Psoas muscle (tissue), 8 donors: ENCODE measurements around the gene TNNT3. TPM values are rescaled to one million over a fixed set of nuclear protein-coding genes. Genes with fewer than 3 reads are reported as not detected.

Experiments
- ATAC-seq, 4 donors: fragments of 200-7000 bp; cut with Tn5 transposase; one replicate each; pipeline ENCODE4 v1.9.1; 2020; ENCODE audit warnings: moderate library complexity in 3 of 4, mild to moderate bottlenecking in 2 of 4
- DNase-seq, 2 donors: peaks; one replicate each; pipeline ENCODE4 v3.0.0-alpha.2; 2020
- H3K27ac ChIP-seq: fragments of 200-600 bp; one replicate; pipeline ENCODE4 v1.8.0; 2022
- H3K27me3 ChIP-seq, 3 donors: fragments of 200-600 bp in 1 of 3; one replicate each; pipeline versions ENCODE4 v1.6.1 to v1.8.0; 2013 to 2022; ENCODE audit warnings: low read length in 2 of 3, mild to moderate bottlenecking in 2 of 3, moderate library complexity in 1 of 3; ENCODE audit not compliant: insufficient read depth in 3 of 3
- H3K36me3 ChIP-seq, 2 donors: fragments of 200-600 bp in 1 of 2; one replicate each; pipeline versions ENCODE4 v1.6.1 to v1.8.0; 2013 to 2022; ENCODE audit warnings: low read depth in 1 of 2, mild to moderate bottlenecking in 1 of 2, moderate library complexity in 1 of 2; ENCODE audit not compliant: insufficient read depth in 1 of 2
- H3K4me1 ChIP-seq: fragments of 200-600 bp; one replicate; pipeline ENCODE4 v1.8.0; 2022
- H3K4me3 ChIP-seq: fragments of 200-600 bp; one replicate; pipeline ENCODE4 v1.8.0; 2022; ENCODE audit warnings: mild to moderate bottlenecking
- H3K9me3 ChIP-seq: fragments of 200-600 bp; one replicate; pipeline ENCODE4 v1.8.0; 2022
- WGBS, 3 donors: extraction: QIAGEN DNeasy Blood & Tissue Kit; methylation state at CpG; one replicate each; pipeline versions ENCODE4 v1.1.6 to v1.1.7; 2013; 5-methylcytosine and 5-hydroxymethylcytosine counted together
- intact Hi-C, 2 donors: fragments of 100-400 bp; cut with DNase I; formaldehyde crosslinking; loops; one replicate each; pipeline versions ENCODE4 v1.11.0 to v1.14.2; 2022
- polyA plus RNA-seq, 3 donors: library from polyadenylated mRNA; stranded (reverse); fragments of 200-250 nt; gene quantifications; one replicate each; pipeline ENCODE4 v1.2.3, GENCODE V29; 2013
- total RNA-seq, 4 donors: library from RNA; stranded (reverse); fragmentation: NEBNext Ultra II Directional in 2 of 4; extraction: Animal tissue kit (Norgen Biotek cat#: 25700) in 2 of 4; gene quantifications; one replicate each; pipeline versions ENCODE4 v1.2.1 to v1.2.4, GENCODE V29; 2021 to 2023
- TF ChIP-seq, protein P1 (sequence below): fragments of 200-600 bp; IDR thresholded peaks from one replicate; pipeline ENCODE4 v1.8.0; 2022; ENCODE audit warnings: antibody characterized with exemption
- donor health status: healthy with polysubstance abuse.
- donor health status: DM: no; HTN: no; CAD: no; lungs with moderate emphysema.
- donor health status: Bipolar disorder and iron deficiency.
- donor health status: healthy.
- donor health status: DM: yes; HTN: yes; CAD: no.
- donor health status: DM: no; HTN: no; CAD: no.
- donor health status: DM: no; HTN: no; CAD: no.
- donor health status: DM: yes; HTN: yes; CAD: no.

TNNT3 gene
- total and polyA plus RNA-seq, 7 donors = 1,367 to 7,638 (median 3,289) TPM

DNA sequence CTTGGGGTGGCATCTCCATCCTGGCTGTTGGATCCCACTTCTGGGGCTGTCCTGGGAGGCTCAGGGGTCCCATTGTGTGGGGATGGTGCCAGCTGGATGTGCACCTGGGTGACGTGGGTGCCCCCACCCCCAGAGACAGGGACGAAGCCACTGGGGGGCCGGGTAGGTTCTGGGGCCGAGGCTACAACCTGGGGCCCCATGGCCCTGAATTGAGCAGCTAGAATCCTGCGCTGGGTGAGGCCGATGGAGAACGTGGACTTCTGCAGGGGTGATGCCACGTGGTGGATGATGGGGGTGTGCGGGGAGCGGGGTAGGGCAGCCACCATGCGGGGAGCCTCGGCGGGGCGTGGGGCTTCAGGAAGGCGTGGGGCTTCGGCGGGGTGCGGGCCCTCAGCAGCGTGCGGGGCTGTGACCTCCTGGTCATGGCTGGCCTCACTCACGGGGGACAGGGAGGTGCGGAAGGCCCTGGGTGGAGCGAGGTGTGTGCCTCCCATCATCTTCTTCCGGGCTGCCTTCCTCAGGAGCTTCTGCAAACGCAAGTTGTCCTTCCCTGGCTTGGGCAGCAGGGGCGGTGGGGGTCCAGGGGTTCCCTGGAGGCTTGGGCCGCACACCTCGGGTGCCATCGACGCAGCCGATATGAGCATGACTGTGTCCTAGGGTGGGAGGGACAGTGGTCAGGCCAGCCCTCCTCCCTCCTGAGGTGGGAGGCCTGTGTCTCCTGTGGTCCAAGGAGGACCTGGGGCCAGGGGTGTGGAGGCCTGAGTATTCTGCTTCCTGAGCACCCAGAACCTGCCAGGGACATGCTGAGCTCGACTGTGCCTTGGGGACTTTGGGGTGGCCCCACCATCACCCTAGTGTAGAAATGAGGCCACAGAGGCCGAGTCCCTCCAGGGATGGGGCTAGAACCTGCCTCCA is 29.3 kb upstream of the TNNT3 start:
- H3K36me3 ChIP-seq = peaks cover 0 to 4% of the 10 kb centered on the region in 2 donors
- no peaks in the 10 kb centered on the region for H3K27me3 ChIP-seq
- H3K27ac ChIP-seq = peak overlapping the region; percentile 82
- DNase-seq = no peak
- peak in 3 of 4 donors; percentile 7 to 10 (median 7) for ATAC-seq
- 77 to 85% (median 79%) methylated on average over 26 to 33 of the region's 33 CpGs for WGBS, 3 donors
- H3K4me1 ChIP-seq = peaks cover 35% of the 10 kb centered on the region
- intact Hi-C loops = loop anchor here in 1 of 2 donors (10.0 kb wide), 1 partner anchor 55 kb away; the partner anchor contains the start of gene MRPL23
- H3K4me3 ChIP-seq = no peak overlapping the region
- H3K9me3 ChIP-seq = no peaks in the 10 kb centered on the region
- TF ChIP-seq, protein P1, sequence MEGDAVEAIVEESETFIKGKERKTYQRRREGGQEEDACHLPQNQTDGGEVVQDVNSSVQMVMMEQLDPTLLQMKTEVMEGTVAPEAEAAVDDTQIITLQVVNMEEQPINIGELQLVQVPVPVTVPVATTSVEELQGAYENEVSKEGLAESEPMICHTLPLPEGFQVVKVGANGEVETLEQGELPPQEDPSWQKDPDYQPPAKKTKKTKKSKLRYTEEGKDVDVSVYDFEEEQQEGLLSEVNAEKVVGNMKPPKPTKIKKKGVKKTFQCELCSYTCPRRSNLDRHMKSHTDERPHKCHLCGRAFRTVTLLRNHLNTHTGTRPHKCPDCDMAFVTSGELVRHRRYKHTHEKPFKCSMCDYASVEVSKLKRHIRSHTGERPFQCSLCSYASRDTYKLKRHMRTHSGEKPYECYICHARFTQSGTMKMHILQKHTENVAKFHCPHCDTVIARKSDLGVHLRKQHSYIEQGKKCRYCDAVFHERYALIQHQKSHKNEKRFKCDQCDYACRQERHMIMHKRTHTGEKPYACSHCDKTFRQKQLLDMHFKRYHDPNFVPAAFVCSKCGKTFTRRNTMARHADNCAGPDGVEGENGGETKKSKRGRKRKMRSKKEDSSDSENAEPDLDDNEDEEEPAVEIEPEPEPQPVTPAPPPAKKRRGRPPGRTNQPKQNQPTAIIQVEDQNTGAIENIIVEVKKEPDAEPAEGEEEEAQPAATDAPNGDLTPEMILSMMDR = no peak

DNA sequence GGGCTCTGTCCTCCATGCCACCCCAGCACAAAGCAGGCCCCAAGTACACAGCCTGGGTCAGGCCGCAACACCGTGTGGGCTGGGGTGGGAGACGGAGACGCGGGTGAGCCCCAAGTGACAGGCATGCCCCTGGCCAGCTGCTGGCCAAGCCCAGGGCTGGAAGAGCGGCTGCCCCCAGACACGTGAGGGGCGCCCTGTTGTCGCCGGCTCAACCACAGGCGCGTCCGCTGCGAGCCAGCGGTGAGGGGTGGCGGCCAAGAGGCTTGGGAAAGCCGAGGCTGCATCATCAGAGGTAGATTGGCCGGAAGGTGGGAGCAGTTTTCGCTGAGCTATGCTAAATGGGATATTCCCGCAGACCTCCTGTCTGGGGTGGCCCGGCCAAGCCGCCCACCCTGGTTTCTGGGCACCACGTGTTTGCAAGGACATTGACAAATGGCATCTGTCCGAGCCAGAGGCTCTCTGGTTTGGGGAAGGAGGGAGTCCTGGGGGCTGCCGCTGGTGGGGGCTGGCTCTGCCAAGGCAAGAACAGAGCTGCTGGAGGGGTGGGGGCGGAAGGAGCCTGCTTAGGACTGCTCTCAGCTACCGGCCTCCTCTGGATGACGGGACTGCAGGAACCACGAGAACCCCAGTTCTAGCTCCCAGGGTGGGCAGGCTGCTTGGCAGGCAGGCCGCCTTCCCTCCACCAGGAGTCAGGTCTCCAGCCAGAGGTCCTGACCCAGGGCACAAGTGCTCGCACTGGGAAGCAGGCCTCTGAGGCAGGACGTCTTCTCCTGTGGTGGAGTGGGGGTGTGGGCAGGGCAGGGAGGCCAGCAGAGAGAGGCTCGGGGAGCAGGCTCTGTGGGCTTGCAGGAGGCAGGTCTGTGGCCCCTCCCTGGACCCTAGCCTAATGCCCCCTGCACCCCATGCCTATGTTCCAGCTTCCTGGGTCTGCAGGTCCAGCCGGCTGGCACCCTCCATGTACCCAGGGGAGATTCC is 28.4 kb upstream of the TNNT3 start:
- H3K27ac ChIP-seq = peak overlapping the region; percentile 82
- whole genome bisulfite sequencing, 3 donors = 28 to 57% (median 36%) methylated on average over 33 to 34 of the region's 34 CpGs
- H3K36me3 ChIP-seq = peaks cover 0 to under 1% of the 10 kb centered on the region in 2 donors
- peak; percentile 74 to 79 for DNase-seq
- no peaks in the 10 kb centered on the region for H3K9me3 ChIP-seq
- ATAC-seq = peak; percentile 83 to 89 (median 88)
- TF ChIP-seq, protein P1 = no peak
- intact Hi-C loops = loop anchor here in 1 of 2 donors (10.0 kb wide), 1 partner anchor 54 kb away; the partner anchor contains the start of gene MRPL23
- peaks cover 35% of the 10 kb centered on the region for H3K4me1 ChIP-seq
- H3K4me3 ChIP-seq = peak overlapping the region; percentile 42
- no peaks in the 10 kb centered on the region for H3K27me3 ChIP-seq

DNA sequence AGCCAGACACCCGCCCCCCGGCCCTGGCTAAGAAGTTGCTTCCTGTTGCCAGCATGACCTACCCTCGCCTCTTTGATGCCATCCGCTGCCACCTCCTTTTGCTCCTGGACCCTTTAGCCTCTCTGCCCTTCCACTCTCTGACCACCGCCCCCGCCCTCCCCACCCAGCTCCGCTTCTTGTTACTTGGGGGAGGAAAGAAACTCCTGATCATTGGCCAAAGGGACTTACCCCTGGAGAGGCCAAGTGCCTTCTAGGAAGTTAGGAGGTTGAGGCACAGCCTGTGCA is 27.7 kb upstream of the TNNT3 start, which contains the start of gene PRR33:
TSS of gene PRR33 (minus strand) at position 65 of the 285 bp plus-strand sequence. CDS start 1,311 bp downstream, outside the sequence.
- H3K4me1 ChIP-seq = peaks cover 35% of the 10 kb centered on the region
- intact Hi-C loops = loop anchor here (1.0 to 10.0 kb wide), 2 partner anchors 25 to 53 kb away; partner anchors contain the start of gene MRPL23 (in 1 of the 2)
- no peaks in the 10 kb centered on the region for H3K36me3 ChIP-seq
- no peaks in the 10 kb centered on the region for H3K27me3 ChIP-seq
- peak within 1 kb of the TSS; percentile 42 for H3K4me3 ChIP-seq
- H3K9me3 ChIP-seq = no peaks in the 10 kb centered on the region
- 53 to 67% (median 53%) methylated on average over 7 of the region's 7 CpGs for WGBS, 3 donors
- H3K27ac ChIP-seq = peak within 1 kb of the TSS; percentile 82
- no peak for DNase-seq
- no peak for ATAC-seq
- TF ChIP-seq, protein P1 = no peak

DNA sequence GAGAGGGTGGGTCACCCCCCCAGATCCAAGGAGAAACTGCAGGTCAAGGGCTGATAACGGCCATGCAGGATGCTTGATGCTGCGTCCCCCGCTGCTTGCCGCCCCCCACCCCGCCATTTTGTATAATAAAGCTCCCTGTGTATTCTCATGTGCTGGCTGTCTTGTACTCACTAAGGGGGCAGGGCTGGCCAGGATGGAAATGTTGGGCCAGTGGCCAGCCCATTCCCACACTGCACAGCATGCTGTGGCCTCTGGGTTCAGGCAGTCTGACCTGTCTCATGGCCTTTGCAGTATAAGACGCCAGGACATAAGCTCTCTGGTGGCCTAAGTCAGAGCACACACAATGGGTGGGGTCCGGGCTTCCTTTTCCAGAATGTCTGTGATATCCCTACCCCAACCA is 27.4 kb upstream of the TNNT3 start:
- Histone ChIP-seq H3K27ac (peak overlapping the region; percentile 23), H3K4me3 (no peak overlapping the region), H3K36me3 (no peaks in the 10 kb centered on the region), H3K9me3 (no peaks in the 10 kb centered on the region), H3K27me3 (no peaks in the 10 kb centered on the region), H3K4me1 (peaks cover 35% of the 10 kb centered on the region)
- DNase-seq (no peak), ATAC-seq (no peak)
- WGBS, 3 donors = 75 to 91% (median 87%) methylated on average over 7 of the region's 7 CpGs
- intact Hi-C loops = loop anchor here (1.0 to 10.0 kb wide), 2 partner anchors 24 to 53 kb away; partner anchors contain the start of gene MRPL23 (in 1 of the 2)
- TF ChIP-seq, protein P1 = no peak
